AG09309 (cell line): ENCODE measurements around the gene KRT77.

Source experiments
- DNase-seq: peaks from one replicate; pipeline ENCODE4 v3.0.0-alpha.2; 2010; ENCODE audit warnings: low read depth
- H3K4me3 ChIP-seq: 2 replicates; pipeline ENCODE4 v1.5.1; 2011; ENCODE audit warnings: mild to moderate bottlenecking, low read depth, low read length, moderate library complexity; ENCODE audit not compliant: control insufficient read depth
- TF ChIP-seq, protein P1 (sequence below): IDR thresholded peaks from 2 replicates; pipeline ENCODE4 v1.5.1; 2011; ENCODE audit warnings: mild to moderate bottlenecking, low read depth, low read length, inconsistent platforms; ENCODE audit not compliant: insufficient read depth, control insufficient read depth; ENCODE audit errors: missing control alignments

KRT77 gene

GRCh38 chr12:52704464-52704863 is 1.1 kb upstream of the KRT77 start:
- DNase-seq, result no peak
- H3K4me3 ChIP-seq, result no peak overlapping the region
- TF ChIP-seq, protein P1, sequence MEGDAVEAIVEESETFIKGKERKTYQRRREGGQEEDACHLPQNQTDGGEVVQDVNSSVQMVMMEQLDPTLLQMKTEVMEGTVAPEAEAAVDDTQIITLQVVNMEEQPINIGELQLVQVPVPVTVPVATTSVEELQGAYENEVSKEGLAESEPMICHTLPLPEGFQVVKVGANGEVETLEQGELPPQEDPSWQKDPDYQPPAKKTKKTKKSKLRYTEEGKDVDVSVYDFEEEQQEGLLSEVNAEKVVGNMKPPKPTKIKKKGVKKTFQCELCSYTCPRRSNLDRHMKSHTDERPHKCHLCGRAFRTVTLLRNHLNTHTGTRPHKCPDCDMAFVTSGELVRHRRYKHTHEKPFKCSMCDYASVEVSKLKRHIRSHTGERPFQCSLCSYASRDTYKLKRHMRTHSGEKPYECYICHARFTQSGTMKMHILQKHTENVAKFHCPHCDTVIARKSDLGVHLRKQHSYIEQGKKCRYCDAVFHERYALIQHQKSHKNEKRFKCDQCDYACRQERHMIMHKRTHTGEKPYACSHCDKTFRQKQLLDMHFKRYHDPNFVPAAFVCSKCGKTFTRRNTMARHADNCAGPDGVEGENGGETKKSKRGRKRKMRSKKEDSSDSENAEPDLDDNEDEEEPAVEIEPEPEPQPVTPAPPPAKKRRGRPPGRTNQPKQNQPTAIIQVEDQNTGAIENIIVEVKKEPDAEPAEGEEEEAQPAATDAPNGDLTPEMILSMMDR, result no peak

DNA sequence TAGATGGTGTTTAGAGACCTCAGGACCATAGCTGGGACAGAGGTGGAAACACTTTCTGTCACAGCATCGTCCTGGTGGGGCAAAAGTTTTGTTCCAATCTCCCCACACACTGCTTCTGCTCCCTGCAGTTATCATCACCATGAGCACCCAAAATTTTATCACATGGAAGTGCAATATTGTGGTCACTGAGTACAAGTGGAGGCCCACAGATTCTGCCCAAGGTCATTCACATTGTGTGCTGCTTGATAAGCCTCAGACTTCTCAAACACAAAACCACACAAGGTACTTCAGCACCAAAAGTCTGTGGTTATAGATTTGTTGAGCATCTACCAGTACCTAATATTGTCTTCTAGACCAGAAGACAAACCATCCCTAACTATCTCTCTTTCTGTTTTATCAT is 554 bp upstream of the KRT77 start:
- no peak for DNase-seq
- H3K4me3 ChIP-seq, result no peak overlapping the region
- TF ChIP-seq, protein P1, result no peak

DNA sequence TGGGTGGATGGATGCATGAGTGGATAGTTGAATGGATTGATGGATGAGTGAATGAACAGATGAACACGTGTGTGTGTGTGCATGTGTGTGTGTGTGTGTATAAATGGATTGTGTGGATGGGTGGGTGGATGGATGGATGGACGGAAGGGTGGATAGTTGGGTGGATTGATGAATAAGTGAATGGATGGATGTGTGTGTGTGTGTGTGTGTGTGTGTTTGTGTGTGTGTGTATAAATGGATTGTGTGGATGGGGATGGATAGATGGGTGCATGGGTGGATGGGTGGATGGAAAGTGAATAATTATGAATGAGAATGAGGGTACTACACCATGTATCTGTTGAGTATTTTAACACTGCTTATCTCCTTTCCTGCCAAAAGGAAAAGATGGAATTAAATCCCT is 986 bp downstream of the KRT77 start:
- no peak for DNase-seq
- no peak overlapping the region for H3K4me3 ChIP-seq
- TF ChIP-seq, protein P1, result no peak

- TF ChIP-seq, protein P1, result no peak
These were observed 2.0 kb downstream of the KRT77 start for GRCh38 chr12:52701281-52701680.

DNA sequence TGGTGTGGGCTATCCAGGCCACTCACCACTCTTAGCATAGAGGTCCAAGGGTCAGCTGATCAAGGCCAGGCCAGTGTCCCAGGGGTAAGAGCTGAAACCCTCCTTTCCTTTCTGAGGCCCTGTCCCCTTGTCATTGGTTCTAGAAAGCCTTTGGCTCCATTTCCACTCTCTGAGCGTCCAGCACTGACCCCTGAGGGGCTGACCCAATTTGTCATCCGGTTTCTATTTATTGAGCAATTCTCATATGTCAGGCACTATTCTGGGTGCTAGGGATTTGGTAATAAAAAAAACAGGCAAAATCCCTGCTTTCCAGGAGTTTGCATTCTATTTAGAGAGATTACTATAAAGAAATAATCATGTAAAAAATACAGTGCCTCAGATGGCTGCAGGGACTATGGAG is 3.4 kb downstream of the KRT77 start:
- H3K4me3 ChIP-seq, result no peak overlapping the region
- DNase-seq, result no peak
- TF ChIP-seq, protein P1, result no peak

More at GRCh38 chr12:52701281-52701680, 2.0 kb downstream of the KRT77 start:
- no peak for DNase-seq
- H3K4me3 ChIP-seq, result no peak overlapping the region

DNA sequence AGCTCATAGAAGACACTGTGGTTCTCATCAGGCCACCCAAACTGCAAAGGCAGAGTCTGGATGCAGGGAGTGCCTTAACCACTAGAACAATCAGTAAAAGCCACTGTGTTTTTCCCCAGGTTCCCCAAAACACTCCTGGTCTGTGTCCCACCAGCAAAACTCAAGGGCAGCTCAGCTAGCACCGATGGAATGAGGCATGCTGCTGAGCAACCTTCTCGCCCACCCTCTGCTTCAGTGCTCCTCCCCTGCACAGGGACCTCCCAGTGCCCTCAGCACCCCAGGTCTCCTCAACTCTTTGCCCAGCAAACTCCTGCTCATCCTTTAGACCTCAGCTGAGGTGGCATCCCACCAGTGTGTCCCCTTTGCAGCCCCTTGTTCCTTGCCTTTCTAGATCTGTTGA is 4.0 kb downstream of the KRT77 start:
- no peak for DNase-seq
- TF ChIP-seq, protein P1, result no peak
- no peak overlapping the region for H3K4me3 ChIP-seq
